ENCODE data around the gene FSD2. TPM values are rescaled to one million over a fixed set of nuclear protein-coding genes. Genes with fewer than 3 reads are reported as not detected.
A peak's percentile ranks its signal among the peaks of the same experiment; 100 is the strongest.
"Not testable (repeated sequence)": the region's sequence is repeated elsewhere in the genome, so short reads cannot be mapped to it uniquely, and the experiment has no call there.

Gene FSD2
- polyA plus RNA-seq, 4 donors, result 0.11 to 0.35 (median 0.29) TPM

DNA sequence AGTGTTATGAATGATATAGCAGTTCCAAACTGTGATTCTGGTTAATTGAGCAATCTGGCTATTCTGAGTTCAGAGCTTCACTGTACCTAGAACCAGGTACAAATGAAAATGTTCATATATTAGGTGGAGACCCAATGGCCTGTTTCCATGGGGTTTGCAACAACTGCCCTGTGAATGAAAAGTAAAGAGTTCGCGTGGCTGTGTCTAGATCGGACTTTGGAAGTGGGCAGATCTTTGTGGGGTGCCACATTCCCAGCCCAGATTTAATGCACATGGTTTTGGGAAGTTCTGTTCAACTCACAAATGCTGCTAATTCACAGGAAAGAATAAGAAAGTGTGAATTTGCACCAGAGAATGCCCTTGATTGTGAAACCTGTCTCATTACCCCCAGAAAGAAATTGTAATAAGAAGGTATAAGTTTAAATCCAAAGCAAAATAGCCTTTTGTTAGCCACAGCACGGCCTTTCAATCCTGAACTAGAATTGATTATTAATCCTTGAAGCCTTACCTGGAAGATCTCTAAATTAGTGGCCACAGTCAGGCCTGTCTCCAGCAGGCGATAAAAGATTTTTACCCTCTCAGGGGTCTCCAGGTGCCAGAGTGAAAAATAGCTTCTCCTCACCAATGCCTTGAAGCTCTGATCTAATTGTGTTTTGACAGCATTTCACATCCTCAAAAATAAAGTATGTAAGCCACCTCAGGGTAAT, 26.2 kb upstream of the FSD2 start:
- DNase-seq (ENCODE audit: low read depth in 4 of 4, low spot score in 3 of 4), result no peak

DNA sequence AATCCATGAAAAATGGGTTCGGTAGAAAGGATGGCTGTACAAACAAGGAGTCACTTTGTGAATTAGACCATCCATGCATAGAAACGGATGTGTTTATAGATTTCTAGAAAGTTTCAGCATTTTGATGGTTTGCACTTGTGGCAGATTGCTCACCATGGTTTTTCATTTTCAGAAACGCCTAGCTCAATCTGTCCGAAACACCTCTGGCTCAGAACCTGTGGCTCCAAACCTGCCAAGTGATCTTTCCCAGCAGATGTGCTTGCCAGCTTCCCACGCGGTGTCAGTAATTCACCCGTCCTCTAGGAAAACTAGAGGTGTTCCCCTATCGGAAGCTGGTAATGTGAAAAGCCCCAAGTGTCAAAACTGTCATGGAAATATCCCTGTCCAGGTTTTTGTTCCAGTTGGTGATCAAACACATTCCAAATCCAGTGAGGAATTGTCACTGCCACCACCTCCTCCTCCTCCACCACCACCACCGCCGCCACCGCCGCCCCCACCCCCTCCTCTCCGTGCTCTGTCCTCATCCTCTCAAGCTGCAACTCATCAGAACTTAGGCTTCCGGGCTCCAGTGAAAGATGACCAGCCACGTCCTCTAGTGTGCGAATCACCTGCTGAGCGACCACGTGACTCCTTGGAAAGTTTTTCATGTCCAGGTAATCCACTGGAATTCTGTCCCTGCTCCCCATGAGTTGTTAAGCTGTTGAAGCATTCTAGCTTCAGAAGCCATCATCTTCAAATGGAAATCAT, 24.7 kb upstream of the FSD2 start:
- no peak for DNase-seq (ENCODE audit: low read depth in 4 of 4, low spot score in 3 of 4)

DNA sequence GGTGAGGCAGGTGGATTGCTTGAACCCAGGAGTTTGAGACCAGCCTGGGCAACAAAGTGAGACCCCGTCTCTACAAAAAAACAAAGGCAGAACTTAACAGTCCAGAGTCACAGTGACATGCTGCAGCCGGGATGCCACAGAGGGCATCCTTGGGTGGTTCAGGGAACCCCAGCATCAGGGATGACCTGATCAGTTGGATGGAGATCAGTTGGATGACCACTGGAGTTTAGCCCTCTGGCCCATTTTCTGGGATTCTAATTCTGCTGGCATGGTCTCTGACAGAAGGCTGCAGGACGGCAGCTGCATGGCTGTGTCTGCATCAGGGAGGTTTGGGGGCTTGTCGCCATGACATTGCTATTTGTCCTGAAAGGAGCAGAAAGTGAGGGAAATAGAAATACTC, 23.4 kb upstream of the FSD2 start:
- DNase-seq (ENCODE audit: low read depth in 4 of 4, low spot score in 3 of 4), result no peak

DNA sequence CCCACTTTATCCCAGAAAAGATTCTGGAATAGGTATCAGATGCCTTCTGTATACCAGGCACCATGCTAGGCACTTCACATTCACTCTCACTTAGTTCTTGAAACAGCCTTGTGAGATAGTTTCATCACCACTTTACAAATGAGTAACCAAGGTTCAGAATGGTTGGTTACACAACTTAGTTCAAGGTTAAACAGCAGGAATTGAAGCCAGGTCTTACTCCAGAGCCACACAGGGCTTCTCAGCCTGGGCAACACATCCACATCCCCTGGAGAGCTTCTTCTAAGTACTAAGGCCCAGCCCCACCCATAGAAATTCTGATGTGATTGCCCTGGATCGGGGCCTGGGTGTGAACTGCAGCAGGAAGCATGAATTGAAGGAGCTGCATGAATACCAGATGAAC, 22.2 kb upstream of the FSD2 start:
- DNase-seq (ENCODE audit: low read depth in 4 of 4, low spot score in 3 of 4), result no peak

DNA sequence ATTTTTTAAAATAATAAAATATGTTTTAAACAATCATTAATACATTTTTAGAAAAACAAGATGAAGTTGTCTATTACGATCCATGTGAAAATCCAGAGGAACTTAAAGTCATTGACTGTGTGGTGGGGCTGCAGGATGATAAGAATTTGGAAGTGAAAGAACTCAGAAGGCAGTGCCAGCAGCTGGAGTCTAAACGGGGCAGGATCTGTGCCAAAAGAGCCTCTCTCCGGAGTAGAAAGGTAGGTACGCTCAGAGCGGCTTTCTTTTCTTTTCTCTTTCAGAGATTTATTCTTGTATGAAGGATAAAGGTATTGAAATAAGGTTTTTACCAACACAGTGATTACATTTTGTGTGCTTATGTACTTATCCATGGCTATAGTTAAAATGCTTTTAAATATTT, 17.2 kb upstream of the FSD2 start:
- DNase-seq (ENCODE audit: low read depth in 4 of 4, low spot score in 3 of 4), result no peak

DNA sequence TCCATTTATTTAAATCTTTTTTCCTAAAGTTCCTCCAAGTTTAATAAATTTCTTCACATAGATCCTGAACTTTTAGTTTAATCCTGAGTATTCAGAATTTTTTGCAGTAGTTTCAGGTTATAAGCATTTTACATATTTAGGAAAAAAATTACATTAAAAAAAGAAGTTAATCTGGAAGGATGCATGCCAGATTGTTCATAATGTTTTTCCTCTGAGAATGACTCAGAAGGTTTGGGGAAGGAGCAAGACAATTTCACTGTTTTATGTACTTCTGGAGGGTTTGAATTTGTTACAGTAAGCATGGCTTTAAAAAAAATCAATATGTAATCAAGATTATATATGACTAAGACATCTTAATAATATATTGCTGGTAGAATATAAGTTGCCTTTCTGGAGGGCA, 16.0 kb upstream of the FSD2 start:
- DNase-seq (ENCODE audit: low read depth in 4 of 4, low spot score in 3 of 4), result not testable (repeated sequence)

DNA sequence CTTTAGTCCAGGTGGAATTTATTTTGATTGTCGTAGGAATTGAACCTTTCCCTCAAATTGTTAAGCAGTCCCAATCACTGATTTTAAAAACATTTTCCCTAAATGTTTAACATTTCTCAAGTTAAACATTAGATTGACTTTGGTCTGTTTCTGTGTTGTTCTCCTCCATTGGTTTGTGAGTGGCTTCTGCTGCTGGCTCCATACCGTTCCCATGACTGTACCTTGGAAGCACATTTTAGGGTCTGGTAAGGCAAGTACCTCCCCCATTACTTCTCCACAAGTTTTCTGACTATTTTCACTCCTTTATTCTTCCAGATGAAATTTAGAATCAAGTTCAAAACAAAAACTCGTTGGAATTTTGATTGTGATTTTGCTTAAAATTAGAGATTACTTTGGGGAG, 15.5 kb upstream of the FSD2 start:
- not testable (repeated sequence) for DNase-seq (ENCODE audit: low read depth in 4 of 4, low spot score in 3 of 4)

DNA sequence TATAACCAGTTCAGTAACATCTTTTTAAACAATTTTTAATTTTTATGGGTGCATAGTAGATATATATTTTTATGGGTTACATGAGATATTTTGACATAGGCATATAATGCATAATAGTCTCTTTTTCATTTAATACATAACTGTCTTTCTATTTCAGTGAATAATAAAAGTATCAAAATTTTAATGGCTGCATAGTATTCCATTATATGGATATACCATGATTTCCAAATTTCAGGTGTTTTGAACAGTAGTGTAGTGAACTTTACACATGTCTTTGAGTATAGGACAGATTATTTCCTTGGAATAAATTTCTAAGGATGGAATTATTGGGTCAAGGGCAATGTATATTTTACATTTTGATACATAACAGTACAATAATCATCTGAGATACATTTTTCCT, 14.3 kb upstream of the FSD2 start:
- no peak for DNase-seq (ENCODE audit: low read depth in 4 of 4, low spot score in 3 of 4)

DNA sequence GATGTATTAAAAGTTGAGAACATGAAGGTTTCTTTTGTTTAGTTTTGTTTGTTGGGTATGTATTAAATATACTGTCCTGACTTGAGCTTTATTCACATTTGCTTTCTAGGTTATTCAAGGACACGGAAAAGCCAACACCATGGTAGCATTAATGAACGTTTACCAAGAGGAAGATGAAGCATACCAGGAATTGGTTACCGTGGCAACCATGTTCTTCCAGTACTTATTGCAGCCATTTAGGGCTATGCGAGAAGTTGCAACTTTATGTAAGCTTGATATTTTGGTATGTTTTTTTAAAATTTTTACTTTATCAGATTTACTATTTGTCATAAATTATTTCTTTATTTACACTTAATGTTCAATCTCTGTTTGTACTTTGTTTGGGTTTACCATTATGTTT, 7.1 kb upstream of the FSD2 start:
- no peak for DNase-seq (ENCODE audit: low read depth in 4 of 4, low spot score in 3 of 4)

DNA sequence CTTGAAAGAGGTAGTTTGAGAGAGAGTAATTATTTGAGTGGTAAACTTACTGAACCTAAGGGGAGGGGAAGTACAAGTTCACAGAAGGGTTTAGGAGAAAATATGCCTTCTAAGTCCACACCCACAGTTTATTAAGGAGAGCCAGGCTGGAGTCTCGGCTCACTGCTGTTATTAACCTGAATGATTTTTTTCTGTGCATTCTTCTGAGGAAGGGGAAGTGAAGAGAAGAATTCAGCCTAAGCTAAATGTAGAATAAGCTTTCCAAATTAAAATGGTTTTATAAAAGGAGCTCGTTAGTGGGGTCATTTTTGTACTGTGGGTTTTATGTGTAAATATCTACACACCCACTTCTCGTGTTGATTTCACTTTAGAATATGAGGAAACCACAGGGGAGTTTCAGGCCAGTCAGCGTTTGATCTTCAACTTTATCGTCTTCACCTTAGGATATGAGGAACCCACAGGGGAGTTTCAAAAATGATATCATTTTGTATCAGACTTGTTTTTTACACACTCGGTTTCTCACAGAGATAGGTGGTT, 5.1 kb upstream of the FSD2 start:
- peak in 1 of 4 donors; percentile 19 for DNase-seq (ENCODE audit: low read depth in 4 of 4, low spot score in 3 of 4)

DNA sequence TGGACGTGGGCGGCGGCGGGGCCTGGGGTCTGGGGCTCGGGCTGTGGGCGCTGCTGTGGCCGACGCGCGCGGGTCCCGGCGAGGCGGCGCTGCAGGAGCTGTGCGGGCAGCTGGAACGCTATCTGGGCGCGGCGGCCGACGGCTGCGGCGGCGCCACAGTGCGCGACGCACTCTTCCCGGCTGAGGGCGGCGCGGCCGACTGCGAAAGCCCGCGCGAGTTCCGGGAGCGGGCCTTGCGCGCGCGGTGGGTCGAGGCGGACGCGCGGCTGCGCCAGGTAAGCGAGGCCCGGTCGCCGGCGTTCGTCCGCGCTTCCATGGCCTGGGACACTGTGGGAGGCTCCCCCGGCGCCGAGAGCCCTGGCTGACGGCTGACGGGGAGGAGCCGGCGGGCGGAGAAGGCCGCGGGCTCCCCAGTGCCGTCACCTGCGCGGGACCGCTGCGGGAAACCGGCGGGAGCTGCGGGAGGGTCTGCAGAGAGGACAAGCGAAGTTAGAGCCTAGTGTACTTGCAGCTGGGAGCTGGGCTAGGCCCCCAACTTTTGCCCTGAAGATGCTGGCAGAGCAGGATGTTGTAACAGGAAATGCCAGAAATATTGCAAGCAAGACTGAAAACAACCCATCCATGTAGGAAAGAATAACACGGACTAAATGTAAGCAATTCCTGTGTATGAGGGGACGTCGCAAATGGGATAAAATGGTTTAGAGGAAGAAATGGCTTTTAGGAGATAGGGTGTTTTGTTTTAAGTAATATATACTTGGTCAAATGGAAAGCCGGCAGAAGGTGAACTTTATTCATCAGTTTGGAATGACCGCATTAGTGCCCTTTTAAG, 4.4 kb upstream of the FSD2 start:
- peak in 2 of 4 donors; percentile 27 to 29 for DNase-seq (ENCODE audit: low read depth in 4 of 4, low spot score in 3 of 4)

DNA sequence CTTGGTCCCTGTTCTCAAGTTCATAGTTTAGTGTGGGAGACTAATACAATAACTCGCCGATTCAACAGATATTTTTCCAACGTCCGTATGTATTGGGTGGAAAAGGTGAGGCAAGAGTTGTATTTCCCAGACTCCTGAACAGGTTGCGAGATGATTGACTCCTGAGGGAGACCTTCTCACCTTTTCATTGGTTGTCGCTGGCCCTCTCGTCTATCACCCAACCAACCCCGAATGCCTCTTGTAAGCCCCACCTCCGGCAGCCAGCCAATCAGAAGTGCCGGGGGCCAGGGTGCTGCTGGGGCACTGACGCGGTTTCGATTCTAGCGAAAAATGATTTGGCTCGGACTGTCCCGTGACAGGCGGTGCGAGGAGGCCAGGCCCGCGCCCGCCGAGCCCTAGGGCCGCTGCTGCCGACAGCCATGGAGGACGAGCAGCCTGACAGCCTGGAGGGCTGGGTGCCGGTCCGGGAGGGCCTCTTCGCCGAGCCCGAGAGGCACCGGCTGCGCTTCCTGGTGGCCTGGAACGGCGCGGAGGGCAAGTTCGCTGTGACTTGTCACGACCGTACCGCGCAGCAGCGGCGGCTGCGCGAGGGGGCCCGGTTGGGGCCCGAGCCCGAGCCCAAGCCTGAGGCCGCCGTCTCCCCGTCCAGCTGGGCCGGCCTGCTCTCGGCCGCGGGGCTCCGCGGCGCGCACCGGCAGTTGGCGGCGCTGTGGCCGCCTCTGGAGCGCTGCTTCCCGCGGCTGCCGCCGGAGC, 3.6 kb upstream of the FSD2 start, which contains the start of gene WHAMM:
Gene WHAMM (plus strand): TSS at position 321 of the 753 bp plus-strand sequence. CDS start 99 bp downstream, at position 420.
- DNase-seq (ENCODE audit: low read depth in 4 of 4, low spot score in 3 of 4), result peak; percentile 92 to 96 (median 92)

DNA sequence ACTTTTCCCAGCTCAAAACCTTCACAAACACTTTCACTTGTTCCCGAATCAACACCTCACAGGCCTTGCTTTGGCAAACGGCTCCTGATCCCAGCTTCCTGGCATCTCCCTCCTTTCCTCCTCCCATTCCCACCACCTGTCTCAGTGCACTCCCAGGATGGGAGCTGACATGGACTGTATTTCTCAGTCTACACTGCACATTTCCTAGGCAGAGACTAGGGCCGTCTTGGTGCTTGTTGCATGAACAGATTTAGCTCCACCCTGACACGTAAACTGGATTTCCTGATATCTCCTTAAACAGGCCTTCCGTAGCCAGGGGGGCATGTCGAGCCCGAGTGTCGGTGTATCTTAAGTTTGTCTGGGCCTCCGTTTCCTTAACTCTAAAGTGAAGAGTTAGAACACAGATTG, 2.8 kb upstream of the FSD2 start:
- no peak for DNase-seq (ENCODE audit: low read depth in 4 of 4, low spot score in 3 of 4)

DNA sequence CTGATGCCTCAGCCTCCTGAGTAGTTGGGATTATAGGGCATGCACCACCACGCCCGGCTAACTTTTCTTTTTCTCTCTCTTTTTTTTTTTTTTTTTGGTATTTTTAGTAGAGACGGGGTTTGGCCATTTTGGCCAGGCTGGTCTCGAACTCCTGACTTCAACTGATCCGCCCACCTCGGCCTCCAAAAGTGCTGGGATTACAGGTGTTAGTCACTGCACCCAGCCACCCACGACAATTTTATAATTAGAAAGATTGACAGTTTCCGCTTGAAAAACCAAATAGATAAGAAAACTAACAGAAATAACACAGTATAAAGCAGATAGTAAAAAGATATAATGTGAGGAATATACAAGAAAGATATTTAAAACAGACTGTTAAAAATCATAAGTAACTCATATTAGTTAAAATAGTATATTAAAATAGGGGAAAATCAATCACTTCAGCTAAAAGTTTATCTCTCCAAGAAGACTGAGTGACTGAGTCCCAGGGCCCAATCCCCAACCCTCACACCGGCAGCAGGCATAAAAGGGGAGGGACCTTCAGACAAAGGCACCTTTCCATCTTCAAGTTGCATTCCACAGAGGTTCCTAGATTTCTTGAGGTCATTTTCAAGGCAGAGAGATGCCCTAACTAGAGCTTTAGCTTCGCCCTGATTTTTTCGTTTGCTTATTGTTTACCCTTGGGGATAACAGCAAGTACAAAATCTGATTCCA, 2.2 kb upstream of the FSD2 start:
- DNase-seq (ENCODE audit: low read depth in 4 of 4, low spot score in 3 of 4), result no peak

DNA sequence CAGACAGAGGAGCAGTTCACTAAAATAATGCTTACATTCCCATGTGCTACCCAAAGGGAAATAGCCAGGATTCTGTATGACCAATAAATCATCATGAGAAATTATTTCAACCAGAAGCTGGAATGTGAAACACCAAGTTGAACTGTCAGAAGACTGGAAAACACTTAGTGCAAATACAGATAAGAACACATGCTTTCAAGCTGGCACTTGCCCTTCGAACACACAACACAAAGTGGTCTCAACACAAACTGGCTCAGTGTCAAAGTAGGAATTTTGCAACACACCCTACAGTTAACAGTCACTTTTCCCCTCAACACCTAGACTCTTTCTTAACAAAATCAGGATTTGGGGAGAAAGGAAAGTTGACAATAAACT, 1.3 kb downstream of the FSD2 start:
- DNase-seq (ENCODE audit: low read depth in 4 of 4, low spot score in 3 of 4), result no peak

DNA sequence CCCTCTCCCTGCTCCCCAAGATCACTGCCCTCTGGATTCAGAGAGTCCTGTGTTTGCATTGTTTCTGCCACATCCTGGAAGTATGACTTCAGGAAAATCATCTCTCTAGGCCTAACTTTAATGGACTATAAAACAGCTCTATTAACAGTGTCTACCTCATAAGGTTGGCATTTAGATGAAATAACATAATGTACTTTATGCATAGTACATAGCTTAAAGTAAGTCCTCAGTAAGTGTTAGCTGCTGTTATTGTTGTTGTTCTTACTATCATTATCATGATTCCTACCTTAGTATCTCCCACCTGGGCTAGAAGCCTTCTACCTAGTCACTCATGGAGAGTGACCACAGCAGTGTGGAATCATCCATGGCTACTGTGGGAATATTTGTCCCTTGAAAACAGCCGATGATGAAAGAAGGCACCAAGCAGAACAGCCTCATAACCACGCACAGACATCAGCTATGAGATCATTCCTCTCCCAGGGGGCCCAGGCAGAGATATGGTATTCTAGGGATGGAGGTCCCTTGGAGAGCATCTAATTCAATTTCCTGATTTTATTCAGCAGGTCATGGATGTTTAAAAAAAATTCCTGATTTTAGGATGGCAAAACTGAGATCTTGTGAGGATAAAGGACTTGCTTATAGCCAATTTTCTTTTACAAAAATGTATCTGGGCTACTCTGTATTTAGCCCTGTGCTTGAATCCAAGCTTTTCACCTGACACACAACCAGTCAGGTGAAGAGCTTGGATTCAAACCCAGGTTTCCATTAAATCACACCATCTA, 1.9 kb downstream of the FSD2 start:
- no peak for DNase-seq (ENCODE audit: low read depth in 4 of 4, low spot score in 3 of 4)

DNA sequence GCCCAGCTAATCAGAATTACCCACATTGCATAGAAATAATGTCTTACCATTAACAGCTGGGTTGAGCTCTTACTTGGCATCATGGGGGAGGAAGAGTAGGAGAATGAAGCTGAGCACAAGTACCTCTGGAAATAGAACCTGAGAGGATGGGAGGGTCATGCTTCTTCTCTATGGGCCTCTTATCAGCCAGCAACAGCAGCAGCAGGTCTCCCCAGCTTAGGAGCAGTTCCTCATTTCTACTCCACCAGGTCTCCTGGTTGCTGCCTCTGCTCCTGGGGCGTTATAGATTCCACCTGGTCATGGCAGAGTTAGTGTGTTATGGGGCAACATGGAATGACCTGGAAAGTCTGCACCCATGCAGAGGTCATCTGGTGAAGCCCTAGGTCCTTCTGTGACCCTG, 3.4 kb downstream of the FSD2 start:
- DNase-seq (ENCODE audit: low read depth in 4 of 4, low spot score in 3 of 4), result no peak

DNA sequence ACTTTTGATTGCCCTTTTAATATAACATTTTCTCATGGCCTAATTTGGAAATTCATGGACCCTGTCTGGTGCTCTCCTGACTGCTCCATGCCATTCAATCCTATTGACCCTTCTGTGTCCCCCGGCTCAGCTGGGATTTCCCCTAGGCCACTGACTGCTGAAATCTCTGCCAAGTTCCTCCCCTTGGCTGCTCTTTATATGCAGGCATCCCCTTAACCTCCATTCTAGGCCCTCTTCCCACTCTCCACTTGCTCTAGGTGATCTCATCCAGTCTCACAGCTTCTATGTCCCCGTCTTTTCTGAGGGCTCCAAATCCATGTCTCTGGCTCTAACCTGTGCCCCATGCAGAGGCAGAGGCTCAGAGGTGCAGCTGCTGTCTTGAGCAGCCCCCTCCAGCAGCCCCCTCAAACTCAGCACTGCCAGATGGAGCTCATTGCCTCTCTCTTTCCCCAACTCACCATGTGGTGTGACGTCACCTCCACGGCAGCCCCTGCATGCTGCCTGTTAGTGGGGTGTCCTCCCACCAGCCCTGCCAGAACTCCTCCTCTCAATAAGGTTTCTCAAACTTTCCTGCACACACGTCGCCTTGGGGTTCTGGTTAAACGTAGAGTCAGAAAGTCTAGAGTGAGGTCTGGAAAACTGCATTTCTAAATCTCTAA, 6.6 kb downstream of the FSD2 start:
- DNase-seq (ENCODE audit: low read depth in 4 of 4, low spot score in 3 of 4), result no peak
